SK-N-SH treated with all-trans-retinoic acid at 6 μM for 48 hours (cell line): ENCODE data around the gene PKMYT1.

Experiments
- ATAC-seq: fragments of 200-7000 bp; cut with Tn5 transposase; 3 replicates; pipeline ENCODE4 v1.9.1; 2020; ENCODE audit warnings: mild to moderate bottlenecking, moderate library complexity
- ARNTL ChIP-seq: fragments of 450-650 bp; formaldehyde crosslinking; IDR thresholded peaks from 2 replicates; pipeline ENCODE4 v1.5.0; 2020; ENCODE audit warnings: low read depth, mild to moderate bottlenecking, moderate library complexity, borderline replicate concordance
- BACH2 ChIP-seq: fragments of 250-450 bp; sonication (Bioruptor Pico); IDR thresholded peaks from 2 replicates; pipeline ENCODE4 v1.9.0; 2021; ENCODE audit warnings: mild to moderate bottlenecking, borderline replicate concordance
- CREB5 ChIP-seq: fragments of 250-450 bp; sonication (Bioruptor Pico); IDR thresholded peaks from 2 replicates; pipeline ENCODE4 v1.5.1; 2020; ENCODE audit warnings: low read depth, mild to moderate bottlenecking, moderate library complexity
- CSDC2 ChIP-seq: fragments of 250-450 bp; sonication (Bioruptor Pico); IDR thresholded peaks from 2 replicates; pipeline ENCODE4 v1.5.0; 2020; ENCODE audit warnings: mild to moderate bottlenecking, moderate library complexity
- CSRNP3 ChIP-seq: fragments of 250-450 bp; sonication (Bioruptor Pico); IDR thresholded peaks from 2 replicates; pipeline ENCODE4 v1.5.1; 2021; ENCODE audit warnings: mild to moderate bottlenecking, moderate library complexity
- GLIS3 ChIP-seq: fragments of 250-450 bp; sonication (Bioruptor Pico); IDR thresholded peaks from 2 replicates; pipeline ENCODE4 v1.5.0; 2020; ENCODE audit warnings: mild to moderate bottlenecking, moderate library complexity
- ISL1 ChIP-seq: fragments of 250-450 bp; sonication (Bioruptor Pico); IDR thresholded peaks from 2 replicates; pipeline ENCODE4 v2.1.2; 2022; ENCODE audit warnings: mild to moderate bottlenecking, moderate library complexity
- PATZ1 ChIP-seq: fragments of 250-450 bp; sonication (Bioruptor Pico); IDR thresholded peaks from 2 replicates; pipeline ENCODE4 v1.8.0; 2020; ENCODE audit warnings: mild to moderate bottlenecking, moderate library complexity, borderline replicate concordance
- POU6F1 ChIP-seq: fragments of 250-450 bp; sonication (Bioruptor Pico); IDR thresholded peaks from 2 replicates; pipeline ENCODE4 v1.8.0; 2021; ENCODE audit warnings: low read depth, mild to moderate bottlenecking, moderate library complexity, borderline replicate concordance
- PPARA ChIP-seq: fragments of 250-450 bp; sonication (Bioruptor Pico); IDR thresholded peaks from 2 replicates; pipeline ENCODE4 v1.5.0; 2020; ENCODE audit warnings: mild to moderate bottlenecking, borderline replicate concordance
- RARB ChIP-seq: fragments of 250-450 bp; sonication (Bioruptor Pico); IDR thresholded peaks from 2 replicates; pipeline ENCODE4 v1.8.0; 2021; ENCODE audit warnings: mild to moderate bottlenecking, moderate library complexity
- SNAI2 ChIP-seq: fragments of 250-450 bp; sonication (Bioruptor Pico); IDR thresholded peaks from 2 replicates; pipeline ENCODE4 v1.5.0; 2020; ENCODE audit warnings: mild to moderate bottlenecking, moderate library complexity
- TSHZ2 ChIP-seq: fragments of 250-450 bp; sonication (Bioruptor Pico); IDR thresholded peaks from 2 replicates; pipeline ENCODE4 v1.5.0; 2020; ENCODE audit warnings: mild to moderate bottlenecking, moderate library complexity
- ZC3H10 ChIP-seq: fragments of 250-450 bp; sonication (Bioruptor Pico); IDR thresholded peaks from 2 replicates; pipeline ENCODE4 v1.5.1; 2021; ENCODE audit warnings: mild to moderate bottlenecking, moderate library complexity
- ZFP3 ChIP-seq: fragments of 250-450 bp; sonication (Bioruptor Pico); IDR thresholded peaks from 2 replicates; pipeline ENCODE4 v1.5.0; 2020; ENCODE audit warnings: mild to moderate bottlenecking, moderate library complexity
- ZNF565 ChIP-seq: fragments of 450-650 bp; formaldehyde crosslinking; conservative IDR thresholded peaks from 2 replicates; pipeline ENCODE4 v1.5.0; 2020; ENCODE audit warnings: low read depth, mild to moderate bottlenecking, moderate library complexity
- ZNF70 ChIP-seq: fragments of 450-650 bp; formaldehyde crosslinking; IDR thresholded peaks from 2 replicates; pipeline ENCODE4 v1.5.0; 2020; ENCODE audit warnings: mild to moderate bottlenecking, moderate library complexity
- ZNF8 ChIP-seq: fragments of 450-650 bp; formaldehyde crosslinking; IDR thresholded peaks from 2 replicates; pipeline ENCODE4 v1.5.0; 2020; ENCODE audit warnings: mild to moderate bottlenecking, moderate library complexity

Gene PKMYT1

GRCh38 chr16:2968368-2968737 lies 11.9 kb downstream of the PKMYT1 start (continued):
- no peak for TF ChIP-seq TSHZ2 (CRISPR knock-in tag)
- no peak for TF ChIP-seq CSRNP3 (CRISPR knock-in tag)
- TF ChIP-seq POU6F1 (CRISPR knock-in tag): no peak
- no peak for TF ChIP-seq ZNF70 (CRISPR knock-in tag)
- no peak for TF ChIP-seq ZNF565
- no peak for TF ChIP-seq ZNF8 (CRISPR knock-in tag)

GRCh38 chr16:2967721-2968161 lies 12.5 kb downstream of the PKMYT1 start:
- no peak for TF ChIP-seq RARB (CRISPR knock-in tag)
- no peak for TF ChIP-seq CREB5 (CRISPR knock-in tag)
- no peak for TF ChIP-seq ZC3H10 (CRISPR knock-in tag)
- no peak for TF ChIP-seq PATZ1 (CRISPR knock-in tag)
- TF ChIP-seq CSDC2 (CRISPR knock-in tag): no peak
- TF ChIP-seq ZNF70 (CRISPR knock-in tag): no peak
- TF ChIP-seq BACH2 (CRISPR knock-in tag): no peak
- no peak for TF ChIP-seq ZFP3 (CRISPR knock-in tag)
- TF ChIP-seq PPARA (CRISPR knock-in tag): no peak
- TF ChIP-seq ISL1 (CRISPR knock-in tag): no peak
- no peak for TF ChIP-seq SNAI2 (CRISPR knock-in tag)
- no peak for TF ChIP-seq TSHZ2 (CRISPR knock-in tag)
- TF ChIP-seq ARNTL (CRISPR knock-in tag): no peak
- no peak for TF ChIP-seq CSRNP3 (CRISPR knock-in tag)
- TF ChIP-seq GLIS3 (CRISPR knock-in tag): no peak
- no peak for ATAC-seq
